ENCODE data around the gene HAS3. TPM values are rescaled to one million over a fixed set of nuclear protein-coding genes. Genes with fewer than 3 reads are reported as not detected.
"Not testable (repeated sequence)": the region's sequence is repeated elsewhere in the genome, so short reads cannot be mapped to it uniquely, and the experiment has no call there.

The HAS3 gene
- total RNA-seq, 1 experiment from 2014 or later, result 1.9 TPM

GRCh38 chr16:69124961-69125360 lies 19.5 kb downstream of the HAS3 start:
- not testable (repeated sequence) for H3K4me1 ChIP-seq (ENCODE audit: low read length); H3K9me3 ChIP-seq (ENCODE audit: low read length); H2AFZ ChIP-seq (ENCODE audit: low read length); H3K36me3 ChIP-seq (ENCODE audit: insufficient read depth, low read length); H3K4me2 ChIP-seq (ENCODE audit: low read depth, low read length, poor library complexity, severe bottlenecking); H3K4me3 ChIP-seq (ENCODE audit: low read length); H3K9me2 ChIP-seq (replicated peaks; ENCODE audit: insufficient read depth, low read length); H3K27ac ChIP-seq (ENCODE audit: low read length); H3K9ac ChIP-seq (ENCODE audit: low read length); DNase-seq; H3K27me3 ChIP-seq (ENCODE audit: low read length)
- Histone ChIP-seq H4K20me1 (ENCODE audit: insufficient read depth, low read depth, low read length) (peaks cover 14% of the 10 kb centered on the region), H3K79me2 (ENCODE audit: low read length) (peaks cover 80% of the 10 kb centered on the region)

- peaks cover 14% of the 10 kb centered on the region for H4K20me1 ChIP-seq (ENCODE audit: insufficient read depth, low read depth, low read length)
- no peak overlapping the region for H3K4me3 ChIP-seq (ENCODE audit: low read length)
- H3K9me3 ChIP-seq (ENCODE audit: low read length), result no peaks in the 10 kb centered on the region
- no peak for DNase-seq
- H3K27ac ChIP-seq (ENCODE audit: low read length), result no peak overlapping the region
- H3K9ac ChIP-seq (ENCODE audit: low read length), result no peak overlapping the region
- H3K27me3 ChIP-seq (ENCODE audit: low read length), result no peaks in the 10 kb centered on the region
- H2AFZ ChIP-seq (ENCODE audit: low read length), result no peak overlapping the region
- H3K36me3 ChIP-seq (ENCODE audit: insufficient read depth, low read length), result no peaks in the 10 kb centered on the region; the same call in 1 of the 2 replicates
- no peaks in the 10 kb centered on the region for H3K9me2 ChIP-seq (replicated peaks; ENCODE audit: insufficient read depth, low read length)
- H3K4me1 ChIP-seq (ENCODE audit: low read length), result peaks cover 11% of the 10 kb centered on the region
- no peak overlapping the region for H3K4me2 ChIP-seq (ENCODE audit: low read depth, low read length, poor library complexity, severe bottlenecking)
- H3K79me2 ChIP-seq (ENCODE audit: low read length), result peaks cover 82% of the 10 kb centered on the region
Observed at GRCh38 chr16:69126221-69126620, 20.8 kb downstream of the HAS3 start.

GRCh38 chr16:69126801-69127200 lies 21.3 kb downstream of the HAS3 start:
- H3K79me2 ChIP-seq (ENCODE audit: low read length), result peaks cover 86% of the 10 kb centered on the region
- H3K27me3 ChIP-seq (ENCODE audit: low read length); H3K4me2 ChIP-seq (ENCODE audit: low read depth, low read length, poor library complexity, severe bottlenecking); DNase-seq; H2AFZ ChIP-seq (ENCODE audit: low read length); H3K4me3 ChIP-seq (ENCODE audit: low read length); H3K9me2 ChIP-seq (replicated peaks; ENCODE audit: insufficient read depth, low read length); H3K9me3 ChIP-seq (ENCODE audit: low read length); H3K9ac ChIP-seq (ENCODE audit: low read length); H3K36me3 ChIP-seq (ENCODE audit: insufficient read depth, low read length); H3K27ac ChIP-seq (ENCODE audit: low read length): not testable (repeated sequence)
- peaks cover 11% of the 10 kb centered on the region for H3K4me1 ChIP-seq (ENCODE audit: low read length)
- peaks cover 14% of the 10 kb centered on the region for H4K20me1 ChIP-seq (ENCODE audit: insufficient read depth, low read depth, low read length)

- Histone ChIP-seq H2AFZ (ENCODE audit: low read length) (no peak overlapping the region), H3K79me2 (ENCODE audit: low read length) (peaks cover 89% of the 10 kb centered on the region), H4K20me1 (ENCODE audit: insufficient read depth, low read depth, low read length) (peaks cover 17% of the 10 kb centered on the region), H3K4me3 (ENCODE audit: low read length) (no peak overlapping the region), H3K9me3 (ENCODE audit: low read length) (no peaks in the 10 kb centered on the region), H3K9me2 (replicated peaks; ENCODE audit: insufficient read depth, low read length) (no peaks in the 10 kb centered on the region), H3K4me1 (ENCODE audit: low read length) (peaks cover 11% of the 10 kb centered on the region), H3K4me2 (ENCODE audit: low read depth, low read length, poor library complexity, severe bottlenecking) (no peak overlapping the region), H3K27me3 (ENCODE audit: low read length) (no peaks in the 10 kb centered on the region), H3K36me3 (ENCODE audit: insufficient read depth, low read length) (no peaks in the 10 kb centered on the region; the same call in 1 of the 2 replicates), H3K9ac (ENCODE audit: low read length) (no peak overlapping the region), H3K27ac (ENCODE audit: low read length) (no peak overlapping the region)
- no peak for DNase-seq
Observed at GRCh38 chr16:69127966-69128510, 22.6 kb downstream of the HAS3 start.

GRCh38 chr16:69130461-69130860 lies 25.0 kb downstream of the HAS3 start:
- Histone ChIP-seq H3K4me2 (ENCODE audit: low read depth, low read length, poor library complexity, severe bottlenecking) (peak overlapping the region; percentile 75), H3K4me3 (ENCODE audit: low read length) (peak overlapping the region; percentile 87; the same call in 1 of the 2 replicates), H4K20me1 (ENCODE audit: insufficient read depth, low read depth, low read length) (peaks cover 22% of the 10 kb centered on the region), H3K79me2 (ENCODE audit: low read length) (peaks cover 90% of the 10 kb centered on the region), H3K4me1 (ENCODE audit: low read length) (peaks cover 23% of the 10 kb centered on the region), H3K27ac (ENCODE audit: low read length) (peak overlapping the region; percentile 89), H3K27me3 (ENCODE audit: low read length) (no peaks in the 10 kb centered on the region), H3K9me2 (replicated peaks; ENCODE audit: insufficient read depth, low read length) (no peaks in the 10 kb centered on the region), H3K36me3 (ENCODE audit: insufficient read depth, low read length) (peaks cover 12% of the 10 kb centered on the region; the same call in 1 of the 2 replicates), H2AFZ (ENCODE audit: low read length) (no peak overlapping the region), H3K9me3 (ENCODE audit: low read length) (no peaks in the 10 kb centered on the region), H3K9ac (ENCODE audit: low read length) (peak overlapping the region; percentile 99; the same call in 1 of the 2 replicates)
- DNase-seq, result no peak

GRCh38 chr16:69131167-69131838 lies 25.9 kb downstream of the HAS3 start:
- H4K20me1 ChIP-seq (ENCODE audit: insufficient read depth, low read depth, low read length), result peaks cover 20% of the 10 kb centered on the region
- H3K27me3 ChIP-seq (ENCODE audit: low read length), result no peaks in the 10 kb centered on the region
- peak overlapping the region; percentile 89 for H3K27ac ChIP-seq (ENCODE audit: low read length)
- peak overlapping the region; percentile 99 for H3K9ac ChIP-seq (ENCODE audit: low read length)
- no peaks in the 10 kb centered on the region for H3K9me3 ChIP-seq (ENCODE audit: low read length)
- peaks cover 90% of the 10 kb centered on the region for H3K79me2 ChIP-seq (ENCODE audit: low read length)
- no peaks in the 10 kb centered on the region for H3K9me2 ChIP-seq (replicated peaks; ENCODE audit: insufficient read depth, low read length)
- H3K4me1 ChIP-seq (ENCODE audit: low read length), result peaks cover 23% of the 10 kb centered on the region
- H3K4me2 ChIP-seq (ENCODE audit: low read depth, low read length, poor library complexity, severe bottlenecking), result peak overlapping the region; percentile 75
- H3K4me3 ChIP-seq (ENCODE audit: low read length), result peak overlapping the region; percentile 87
- H3K36me3 ChIP-seq (ENCODE audit: insufficient read depth, low read length), result peaks cover 17% of the 10 kb centered on the region; the same call in 1 of the 2 replicates
- no peak overlapping the region for H2AFZ ChIP-seq (ENCODE audit: low read length)
- DNase-seq, result peak; percentile 71

GRCh38 chr16:69131839-69132423 lies 26.5 kb downstream of the HAS3 start:
- Histone ChIP-seq H2AFZ (ENCODE audit: low read length) (no peak overlapping the region), H3K9ac (ENCODE audit: low read length) (peak overlapping the region; percentile 99), H3K27ac (ENCODE audit: low read length) (peak overlapping the region; percentile 89), H3K9me3 (ENCODE audit: low read length) (no peaks in the 10 kb centered on the region), H3K4me1 (ENCODE audit: low read length) (peaks cover 23% of the 10 kb centered on the region), H3K27me3 (ENCODE audit: low read length) (no peaks in the 10 kb centered on the region), H4K20me1 (ENCODE audit: insufficient read depth, low read depth, low read length) (peaks cover 20% of the 10 kb centered on the region), H3K9me2 (replicated peaks; ENCODE audit: insufficient read depth, low read length) (no peaks in the 10 kb centered on the region), H3K4me2 (ENCODE audit: low read depth, low read length, poor library complexity, severe bottlenecking) (peak overlapping the region; percentile 75), H3K79me2 (ENCODE audit: low read length) (peaks cover 91% of the 10 kb centered on the region), H3K4me3 (ENCODE audit: low read length) (peak overlapping the region; percentile 87), H3K36me3 (ENCODE audit: insufficient read depth, low read length) (peaks cover 24% of the 10 kb centered on the region; the same call in 1 of the 2 replicates)
- DNase-seq, result peak; percentile 92
